Measurements from ENCODE around the gene THOC6.

THOC6 gene

DNA sequence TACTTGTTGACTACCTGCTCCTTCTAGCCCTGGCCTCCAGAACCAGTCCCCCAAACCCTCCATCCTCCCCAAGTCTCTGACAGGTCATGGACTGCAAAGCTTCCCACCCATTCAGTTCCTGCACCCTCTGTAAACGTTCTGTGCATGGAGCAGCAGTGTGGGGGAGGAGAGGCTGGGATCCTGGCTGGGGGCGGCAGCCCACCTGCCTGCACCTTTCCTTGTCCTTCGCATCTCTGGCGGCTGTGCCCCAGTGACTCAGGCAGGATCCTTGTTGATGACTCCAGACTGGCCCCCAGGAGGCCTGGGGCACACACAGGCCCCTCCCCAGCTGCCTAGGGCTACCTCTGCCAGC, 42.0 kb upstream of the THOC6 start:
- peaks cover 30% of the 10 kb centered on the region for H3K36me3 ChIP-seq (ENCODE audit: control insufficient read depth, low read length)
- H3K27ac ChIP-seq (ENCODE audit: low read depth, low read length), result no peak overlapping the region
- H3K4me3 ChIP-seq (ENCODE audit: low read length), result no peak overlapping the region

DNA sequence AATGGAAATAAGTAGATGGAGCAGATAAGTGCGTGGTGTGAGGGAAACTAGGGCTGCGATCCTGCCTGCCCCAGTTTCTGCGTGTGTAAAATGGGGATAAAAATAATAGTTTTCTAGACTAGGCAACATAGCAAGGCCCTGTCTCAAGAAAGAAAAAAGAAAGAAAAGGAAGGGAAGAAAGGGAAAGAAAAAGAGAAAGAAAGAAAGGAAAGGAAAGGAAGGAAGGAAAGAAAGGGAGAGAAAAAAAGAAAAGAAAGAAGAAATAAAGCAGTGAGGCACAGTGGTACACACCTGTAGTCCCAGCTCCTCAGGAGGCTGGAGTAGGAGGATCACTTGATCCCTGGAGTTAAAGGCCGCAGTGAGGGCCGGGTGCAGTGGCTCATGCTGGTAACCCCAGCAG, 41.4 kb upstream of the THOC6 start:
- H4K20me1 ChIP-seq (ENCODE audit: control insufficient read depth, insufficient read depth, low read depth, low read length), result peaks cover 6% of the 10 kb centered on the region; the same call in 1 of the 2 replicates
- peaks cover 39% of the 10 kb centered on the region for H3K79me2 ChIP-seq (ENCODE audit: control insufficient read depth, low read length)
- peaks cover 5% of the 10 kb centered on the region; the same call in 1 of the 2 replicates for H3K27me3 ChIP-seq (ENCODE audit: control insufficient read depth, low read length)
- H3K4me1 ChIP-seq (ENCODE audit: control insufficient read depth, low read length), result peaks cover 46% of the 10 kb centered on the region
- H3K9me2 ChIP-seq (replicated peaks; ENCODE audit: control insufficient read depth, low read length), result no peaks in the 10 kb centered on the region
- H3F3A ChIP-seq (ENCODE audit: control insufficient read depth, insufficient read depth), result peaks cover 6% of the 10 kb centered on the region
- TF ChIP-seq, protein P1, sequence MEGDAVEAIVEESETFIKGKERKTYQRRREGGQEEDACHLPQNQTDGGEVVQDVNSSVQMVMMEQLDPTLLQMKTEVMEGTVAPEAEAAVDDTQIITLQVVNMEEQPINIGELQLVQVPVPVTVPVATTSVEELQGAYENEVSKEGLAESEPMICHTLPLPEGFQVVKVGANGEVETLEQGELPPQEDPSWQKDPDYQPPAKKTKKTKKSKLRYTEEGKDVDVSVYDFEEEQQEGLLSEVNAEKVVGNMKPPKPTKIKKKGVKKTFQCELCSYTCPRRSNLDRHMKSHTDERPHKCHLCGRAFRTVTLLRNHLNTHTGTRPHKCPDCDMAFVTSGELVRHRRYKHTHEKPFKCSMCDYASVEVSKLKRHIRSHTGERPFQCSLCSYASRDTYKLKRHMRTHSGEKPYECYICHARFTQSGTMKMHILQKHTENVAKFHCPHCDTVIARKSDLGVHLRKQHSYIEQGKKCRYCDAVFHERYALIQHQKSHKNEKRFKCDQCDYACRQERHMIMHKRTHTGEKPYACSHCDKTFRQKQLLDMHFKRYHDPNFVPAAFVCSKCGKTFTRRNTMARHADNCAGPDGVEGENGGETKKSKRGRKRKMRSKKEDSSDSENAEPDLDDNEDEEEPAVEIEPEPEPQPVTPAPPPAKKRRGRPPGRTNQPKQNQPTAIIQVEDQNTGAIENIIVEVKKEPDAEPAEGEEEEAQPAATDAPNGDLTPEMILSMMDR (IDR thresholded peaks at IDR 0.05; ENCODE audit: low read depth, low read length, poor library complexity, severe bottlenecking), result no peak
- no peak for TF ChIP-seq EZH2phosphoT487 (IDR thresholded peaks at IDR 0.05; ENCODE audit: borderline replicate concordance, low read length)
- H3K36me3 ChIP-seq (ENCODE audit: control insufficient read depth, low read length), result peaks cover 25% of the 10 kb centered on the region
- no peak overlapping the region for H3K27ac ChIP-seq (ENCODE audit: low read depth, low read length)
- peak overlapping the region; percentile 56; the same call in 1 of the 2 replicates for H3K4me2 ChIP-seq (ENCODE audit: low read length)
- no peaks in the 10 kb centered on the region for H3K9me3 ChIP-seq (ENCODE audit: control insufficient read depth, insufficient read depth, low read length)
- H3K4me3 ChIP-seq (ENCODE audit: low read length), result no peak overlapping the region

More for the DNA sequence above, 42.0 kb upstream of the THOC6 start:
- no peaks in the 10 kb centered on the region for H3K9me3 ChIP-seq (ENCODE audit: control insufficient read depth, insufficient read depth, low read length)
- peaks cover 6% of the 10 kb centered on the region for H3F3A ChIP-seq (ENCODE audit: control insufficient read depth, insufficient read depth)
- TF ChIP-seq, protein P1 (IDR thresholded peaks at IDR 0.05; ENCODE audit: low read depth, low read length, poor library complexity, severe bottlenecking), result no peak
- H4K20me1 ChIP-seq (ENCODE audit: control insufficient read depth, insufficient read depth, low read depth, low read length), result peaks cover 6% of the 10 kb centered on the region; the same call in 1 of the 2 replicates
- H3K27me3 ChIP-seq (ENCODE audit: control insufficient read depth, low read length), result peaks cover 4% of the 10 kb centered on the region; the same call in 1 of the 2 replicates
- peaks cover 50% of the 10 kb centered on the region for H3K4me1 ChIP-seq (ENCODE audit: control insufficient read depth, low read length)
- no peaks in the 10 kb centered on the region for H3K9me2 ChIP-seq (replicated peaks; ENCODE audit: control insufficient read depth, low read length)
- no peak overlapping the region for H3K4me2 ChIP-seq (ENCODE audit: low read length)
- peaks cover 44% of the 10 kb centered on the region for H3K79me2 ChIP-seq (ENCODE audit: control insufficient read depth, low read length)

DNA sequence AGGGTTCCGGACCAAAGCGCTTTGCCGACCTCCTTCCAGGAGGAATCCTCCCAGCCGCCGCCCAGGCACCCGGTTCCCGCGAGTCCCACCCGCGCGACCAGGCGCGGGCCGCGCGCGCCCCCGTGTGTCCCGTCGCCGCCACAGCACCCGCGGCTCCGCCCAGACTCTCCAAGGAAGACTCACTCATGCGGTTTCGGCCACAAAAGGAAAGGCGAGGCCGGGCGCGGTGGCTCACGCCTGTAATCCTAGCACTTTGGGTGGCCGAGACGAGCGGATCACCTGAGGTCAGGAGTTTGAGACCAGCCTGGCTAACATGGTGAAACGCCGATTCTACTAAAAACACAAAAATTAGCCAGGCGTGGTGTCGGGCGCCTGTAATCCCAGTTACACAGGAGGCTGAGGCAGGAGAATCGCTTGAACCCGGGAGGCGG, 40.1 kb upstream of the THOC6 start:
- H3K4me2 ChIP-seq (ENCODE audit: low read length), result peak overlapping the region; percentile 56
- peak overlapping the region; percentile 60 for H3K4me3 ChIP-seq (ENCODE audit: low read length)
- no peak overlapping the region for H3K27ac ChIP-seq (ENCODE audit: low read depth, low read length)

More for the DNA sequence above, 40.1 kb upstream of the THOC6 start:
- Histone ChIP-seq H3K9me3 (ENCODE audit: control insufficient read depth, insufficient read depth, low read length) (no peaks in the 10 kb centered on the region), H3K79me2 (ENCODE audit: control insufficient read depth, low read length) (peaks cover 26% of the 10 kb centered on the region), H4K20me1 (ENCODE audit: control insufficient read depth, insufficient read depth, low read depth, low read length) (no peaks in the 10 kb centered on the region), H3K36me3 (ENCODE audit: control insufficient read depth, low read length) (peaks cover 12% of the 10 kb centered on the region), H3F3A (ENCODE audit: control insufficient read depth, insufficient read depth) (peaks cover 6% of the 10 kb centered on the region), H3K27me3 (ENCODE audit: control insufficient read depth, low read length) (peaks cover 12% of the 10 kb centered on the region; the same call in 1 of the 2 replicates), H3K9me2 (replicated peaks; ENCODE audit: control insufficient read depth, low read length) (no peaks in the 10 kb centered on the region), H3K4me1 (ENCODE audit: control insufficient read depth, low read length) (peaks cover 33% of the 10 kb centered on the region)
- TF ChIP-seq, protein P1 (IDR thresholded peaks at IDR 0.05; ENCODE audit: low read depth, low read length, poor library complexity, severe bottlenecking), result peak; percentile 87
- TF ChIP-seq EZH2phosphoT487 (IDR thresholded peaks at IDR 0.05; ENCODE audit: borderline replicate concordance, low read length), result no peak

Measured in DOHH2 (cell line).